Chondrocyte (in vitro differentiated cells): ENCODE results near the gene APMAP. TPM values are rescaled to one million over a fixed set of nuclear protein-coding genes. Genes with fewer than 3 reads are reported as not detected.

ENCODE experiments used
- DNase-seq: peaks from one replicate; pipeline ENCODE4 v3.0.0; 2021; ENCODE audit warnings: mixed read lengths, low spot score
- H3K27ac Mint-ChIP-seq: one replicate; pipeline ENCODE4 v1.8.0; 2021; ENCODE audit warnings: mild to moderate bottlenecking, moderate library complexity, mixed read lengths; ENCODE audit not compliant: unreplicated experiment
- H3K27me3 Mint-ChIP-seq: 2 replicates; pipeline ENCODE4 v1.8.0; 2021; ENCODE audit warnings: low read depth, mixed read lengths
- H3K36me3 Mint-ChIP-seq: 2 replicates; pipeline ENCODE4 v1.8.0; 2021; ENCODE audit warnings: low read depth, mixed read lengths
- H3K4me1 Mint-ChIP-seq: 2 replicates; pipeline ENCODE4 v1.8.0; 2021; ENCODE audit warnings: low read depth, mild to moderate bottlenecking, mixed read lengths
- H3K4me3 Mint-ChIP-seq: one replicate; pipeline ENCODE4 v1.8.0; 2021; ENCODE audit warnings: mild to moderate bottlenecking, moderate library complexity, mixed read lengths; ENCODE audit not compliant: unreplicated experiment
- H3K9me3 Mint-ChIP-seq: 2 replicates; pipeline ENCODE4 v1.8.0; 2021; ENCODE audit warnings: low read depth, mixed read lengths
- CTCF ChIP-seq: fragments of 200-600 bp; sonication (generic); IDR thresholded peaks from 2 replicates; pipeline ENCODE4 v1.5.0; 2021; ENCODE audit warnings: antibody characterized with exemption, mild to moderate bottlenecking, moderate library complexity
- total RNA-seq: library from RNA; stranded (reverse); gene quantifications from 3 replicates; pipeline ENCODE4 v1.2.1, GENCODE V29; 2021

The APMAP gene
- total RNA-seq, 1 donor from 2014 or later, result 82.2 TPM

GRCh38 chr20:24914388-24915241, 77.9 kb downstream of the APMAP start:
- DNase-seq, result no peak
- Mint-ChIP-seq H3K4me1 (peaks cover 6% of the 10 kb centered on the region), H3K9me3 (no peaks in the 10 kb centered on the region), H3K4me3 (no peak overlapping the region), H3K27me3 (peaks cover 23% of the 10 kb centered on the region), H3K36me3 (no peaks in the 10 kb centered on the region), H3K27ac (no peak overlapping the region)
- TF ChIP-seq CTCF, result no peak

GRCh38 chr20:24913076-24913628, 79.4 kb downstream of the APMAP start:
- peaks cover under 1% of the 10 kb centered on the region for H3K4me1 Mint-ChIP-seq
- H3K27ac Mint-ChIP-seq, result no peak overlapping the region
- DNase-seq, result no peak
- no peaks in the 10 kb centered on the region for H3K36me3 Mint-ChIP-seq
- no peak overlapping the region for H3K4me3 Mint-ChIP-seq
- no peak for TF ChIP-seq CTCF
- peaks cover 1% of the 10 kb centered on the region for H3K9me3 Mint-ChIP-seq
- H3K27me3 Mint-ChIP-seq, result peaks cover 23% of the 10 kb centered on the region

Other genes with a start within 250 kb of the APMAP start
- not detected in 3 replicates for gene CST7, start 43.5 kb downstream of the APMAP start, total RNA-seq
- gene ACSS1, start 65.4 kb upstream of the APMAP start, total RNA-seq, result 1.5 to 5.5 TPM (median 5.5 TPM) in 3 replicates
- gene VSX1, start 89.4 kb upstream of the APMAP start, total RNA-seq, result not detected in 3 replicates
- 42.2 to 53.5 TPM (median 50.3 TPM) in 3 replicates for gene ENTPD6, start 203.0 kb upstream of the APMAP start, total RNA-seq